KOPT-K1 (cell line): ENCODE results near the gene PRSS57.
"Not testable (repeated sequence)": the region's sequence is repeated elsewhere in the genome, so short reads cannot be mapped to it uniquely, and the experiment has no call there.

ENCODE experiments used
- H3K27ac ChIP-seq: fragments of 200-600 bp; sonication (generic); 2 replicates; pipeline ENCODE4 v1.5.1; 2016; ENCODE audit warnings: antibody characterized with exemption, mild to moderate bottlenecking, low read depth, low read length; ENCODE audit not compliant: poor library complexity, severe bottlenecking
- H3K36me3 ChIP-seq: fragments of 200-600 bp; sonication (generic); 2 replicates; pipeline ENCODE4 v1.5.1; 2017; ENCODE audit warnings: antibody characterized with exemption, mild to moderate bottlenecking, low read length, moderate library complexity; ENCODE audit not compliant: insufficient read depth
- H3K9me3 ChIP-seq: fragments of 200-600 bp; sonication (generic); 2 replicates; pipeline ENCODE4 v1.5.1; 2017; ENCODE audit warnings: antibody characterized with exemption, low read length, mild to moderate bottlenecking; ENCODE audit not compliant: insufficient read depth, poor library complexity, severe bottlenecking

Gene PRSS57

DNA sequence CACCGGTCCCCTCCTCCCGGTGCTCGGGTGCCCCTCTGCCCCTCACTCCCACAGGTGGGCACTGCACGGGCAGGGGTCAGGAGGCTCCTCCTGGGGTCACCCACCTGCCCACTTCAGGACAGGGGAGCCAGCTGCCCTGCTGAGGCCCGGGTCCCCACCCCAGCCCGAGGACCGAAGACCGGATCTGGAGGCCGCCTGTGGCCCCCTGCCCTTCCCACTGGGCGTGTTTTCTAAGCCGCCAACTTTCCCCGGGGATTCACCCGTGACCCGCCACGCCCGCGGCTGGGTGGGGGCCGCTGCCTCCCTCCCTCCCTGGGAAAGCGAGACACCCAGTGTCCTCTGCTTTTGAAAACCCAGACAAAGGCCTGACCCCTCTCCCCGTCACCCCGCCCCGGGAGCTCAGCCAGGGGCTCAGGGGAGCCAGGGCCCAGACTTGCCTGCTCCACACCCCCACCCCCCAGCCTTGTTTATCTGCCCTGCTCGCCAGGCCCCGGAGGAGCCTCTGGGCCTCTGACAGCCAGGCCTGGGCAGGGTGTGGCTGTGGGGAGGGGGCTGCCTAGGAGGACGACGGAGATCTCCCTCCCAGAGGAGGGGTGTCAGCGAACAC lies 14.8 kb upstream of the PRSS57 start:
- H3K27ac ChIP-seq, result no peak overlapping the region
- no peaks in the 10 kb centered on the region for H3K36me3 ChIP-seq
- H3K9me3 ChIP-seq, result peaks cover 9% of the 10 kb centered on the region

DNA sequence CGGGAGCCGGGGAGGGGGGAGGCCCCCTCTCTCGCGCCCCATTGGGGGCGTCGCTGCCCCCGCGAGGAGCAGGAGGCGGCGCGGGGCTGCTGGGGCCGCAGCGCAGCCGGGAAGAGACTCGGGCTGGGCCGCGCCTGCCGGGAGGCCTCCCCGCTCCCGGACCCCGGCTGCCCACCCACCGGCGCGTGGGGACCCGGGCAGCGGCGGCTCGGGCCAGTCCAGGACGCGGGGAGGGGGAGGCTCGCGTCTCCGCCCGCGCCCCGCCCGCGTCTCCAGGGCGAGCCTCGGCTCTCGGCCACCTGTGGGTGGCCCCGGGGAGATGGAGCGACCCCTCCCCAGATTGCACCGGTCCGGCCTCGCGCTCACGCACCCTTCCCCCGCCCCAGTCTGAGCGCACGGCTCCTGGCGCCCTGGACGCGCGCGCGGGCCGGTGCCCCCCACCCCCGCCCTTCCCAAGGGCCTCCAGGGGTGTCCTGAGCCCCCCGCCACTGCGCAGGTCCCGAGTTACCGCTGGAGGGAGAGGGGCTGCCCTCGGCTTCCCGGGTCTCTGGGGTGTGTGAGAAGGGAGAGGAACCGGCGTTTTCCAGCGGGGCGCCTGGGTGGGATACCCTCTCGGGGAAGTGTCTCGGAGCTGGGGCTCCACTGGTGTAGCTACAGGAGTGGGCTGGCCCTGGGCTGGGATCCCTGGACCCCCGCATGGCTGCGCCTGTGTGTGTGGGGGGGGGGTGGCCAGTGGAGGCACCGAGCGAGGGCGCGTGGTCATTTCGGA lies 14.1 kb upstream of the PRSS57 start:
- Histone ChIP-seq H3K27ac (no peak overlapping the region), H3K9me3 (peaks cover 8% of the 10 kb centered on the region), H3K36me3 (no peaks in the 10 kb centered on the region)

DNA sequence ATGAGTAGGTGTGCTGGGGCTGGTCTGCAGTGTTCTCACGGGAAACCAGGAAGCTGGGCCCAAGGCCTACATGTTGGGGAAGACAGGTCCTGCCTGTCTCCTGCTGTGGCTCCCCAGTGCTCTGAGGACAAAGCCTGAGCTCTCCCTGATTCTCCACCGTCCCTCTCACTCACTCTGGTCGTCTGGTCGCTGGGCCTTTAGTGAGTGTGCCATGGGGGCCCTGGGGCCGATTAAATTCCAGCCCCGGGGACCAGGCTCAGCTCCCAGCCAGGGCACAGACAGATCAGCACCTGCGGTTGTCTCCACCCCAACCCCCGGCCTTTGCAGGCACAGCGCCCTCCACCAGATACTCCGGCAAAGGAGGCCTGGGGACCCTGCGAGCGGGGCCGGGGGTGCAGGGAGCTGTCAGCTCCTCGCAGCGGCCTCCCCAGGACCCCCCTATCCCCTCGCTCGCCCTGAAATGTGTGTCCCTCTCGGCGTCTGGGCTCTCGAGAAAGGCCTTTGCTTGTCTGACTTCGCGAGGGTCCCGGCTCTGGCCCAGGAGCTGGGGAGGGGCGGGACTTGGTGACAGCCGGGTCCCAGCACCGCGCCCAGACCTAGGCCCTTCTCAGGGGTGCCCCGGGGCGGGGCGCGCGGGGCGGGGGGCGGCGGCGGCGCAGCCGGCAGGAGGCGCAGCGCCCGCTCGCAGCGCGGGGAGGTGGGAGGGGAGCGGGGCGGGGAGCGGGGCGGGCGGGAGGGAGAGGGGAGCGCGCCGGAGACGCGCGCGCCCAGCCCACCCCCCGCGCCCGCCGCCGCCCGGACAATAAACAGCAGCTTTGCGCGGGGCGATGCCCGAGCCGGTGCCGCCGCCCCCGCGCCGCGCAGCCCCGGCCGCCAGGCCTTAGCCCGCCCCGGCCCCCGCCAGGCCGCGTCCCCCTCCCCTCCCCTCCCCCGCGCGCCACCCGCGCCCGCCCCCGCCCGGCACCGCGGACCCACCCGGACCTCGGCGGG lies 13.2 kb upstream of the PRSS57 start, which contains the start of gene PALM:
TSS of gene PALM (plus strand) at position 782 of the 990 bp plus-strand sequence. CDS start 212 bp downstream, outside the sequence.
- Histone ChIP-seq H3K9me3 (peaks cover 8% of the 10 kb centered on the region), H3K36me3 (no peaks in the 10 kb centered on the region), H3K27ac (no peak within 1 kb of the TSS)

DNA sequence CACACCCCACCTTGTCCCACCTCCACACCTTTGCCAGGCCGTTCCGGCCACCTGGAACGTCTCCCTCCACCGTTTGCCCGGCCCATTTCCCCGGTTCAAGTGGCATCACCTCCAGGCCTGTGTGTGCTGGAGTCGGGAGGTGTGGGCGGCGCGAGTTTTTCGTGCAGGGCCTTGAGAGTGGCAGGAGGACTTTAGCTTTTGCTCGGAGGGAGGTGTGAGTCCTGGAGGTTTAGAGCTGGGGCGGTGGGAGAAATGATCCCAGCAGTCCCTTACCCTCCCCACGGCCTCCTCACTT lies 9.1 kb upstream of the PRSS57 start:
- Histone ChIP-seq H3K9me3 (peaks cover 8% of the 10 kb centered on the region), H3K27ac (no peak overlapping the region), H3K36me3 (no peaks in the 10 kb centered on the region)

DNA sequence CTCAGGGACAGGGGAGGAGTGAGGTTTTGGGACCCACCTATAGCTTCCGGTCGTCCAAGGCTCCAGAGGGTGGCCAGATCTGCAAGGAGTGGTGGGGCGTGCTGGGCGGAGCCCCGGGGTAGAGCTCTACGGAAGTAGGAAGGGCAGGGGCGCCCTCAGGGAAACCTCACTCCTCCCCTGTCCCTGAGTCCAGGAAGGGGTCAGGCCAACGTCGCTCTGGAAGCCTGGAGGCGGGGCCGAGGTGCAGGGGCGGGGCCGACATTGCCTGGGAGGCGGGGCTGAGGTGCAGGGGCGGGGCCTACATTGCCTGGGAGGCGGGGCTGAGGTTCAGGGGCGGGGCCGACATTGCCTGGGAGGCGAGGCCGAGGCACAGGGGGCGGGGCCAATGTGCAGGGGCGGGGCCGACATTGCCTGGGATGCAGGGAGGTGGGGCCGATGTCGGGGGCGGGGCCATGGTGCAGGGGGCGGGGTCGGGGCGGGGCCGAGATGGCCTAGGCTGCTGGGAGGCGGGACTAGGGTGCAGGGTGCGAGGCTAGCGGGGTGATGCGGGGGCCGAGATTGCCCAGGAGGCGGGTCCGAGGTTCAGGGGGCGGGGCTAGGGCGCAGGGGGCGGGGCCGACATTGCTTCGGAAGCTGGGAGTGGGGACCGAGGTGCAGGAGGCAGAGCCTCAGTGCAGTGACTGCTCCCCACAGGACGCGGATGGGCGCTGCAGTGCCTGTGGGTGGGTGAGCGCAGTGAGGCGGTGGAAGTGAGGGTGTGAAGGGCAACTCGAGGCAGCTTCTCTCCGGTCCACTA lies 8.6 kb upstream of the PRSS57 start:
- H3K36me3 ChIP-seq, result no peaks in the 10 kb centered on the region
- peaks cover 8% of the 10 kb centered on the region for H3K9me3 ChIP-seq
- H3K27ac ChIP-seq, result no peak overlapping the region

DNA sequence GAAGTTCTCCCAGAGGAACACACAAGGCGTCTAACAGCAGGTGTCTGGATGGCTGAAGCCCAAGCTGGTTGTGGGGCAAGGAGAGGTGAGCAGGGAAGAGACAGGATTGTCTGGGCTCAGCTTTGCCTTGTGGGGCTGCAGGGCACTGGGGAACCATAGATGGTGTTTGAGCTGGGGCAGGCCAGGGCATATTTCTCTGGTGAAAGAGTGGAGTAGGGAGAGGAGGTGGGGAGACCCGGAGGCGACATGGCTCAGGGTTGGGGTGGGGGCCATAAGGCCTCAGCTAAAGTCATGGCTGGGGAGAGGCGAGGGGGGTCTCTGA lies 8.0 kb upstream of the PRSS57 start:
- Histone ChIP-seq H3K27ac (no peak overlapping the region), H3K36me3 (no peaks in the 10 kb centered on the region), H3K9me3 (peaks cover 8% of the 10 kb centered on the region)

DNA sequence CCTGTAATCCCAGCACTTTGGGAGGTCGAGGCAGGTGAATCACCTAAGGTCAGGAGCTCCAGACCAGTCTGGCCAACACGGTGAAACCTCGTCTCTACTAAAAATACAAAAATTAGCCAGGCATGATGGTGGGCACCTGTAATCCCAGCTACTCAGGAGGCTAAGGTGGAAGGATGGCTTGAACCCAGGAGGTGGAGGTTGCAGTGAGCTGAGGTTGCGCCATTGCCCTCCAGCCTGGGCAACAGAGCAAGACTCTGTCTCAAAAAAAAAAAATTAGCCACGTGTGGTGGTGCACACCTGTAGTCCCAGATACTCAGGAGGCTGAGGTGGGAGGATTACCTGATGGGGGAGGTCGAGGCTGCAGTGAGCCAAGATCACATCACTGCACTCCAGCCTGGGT lies 7.6 kb upstream of the PRSS57 start:
- not testable (repeated sequence) for H3K27ac ChIP-seq, H3K36me3 ChIP-seq, H3K9me3 ChIP-seq

DNA sequence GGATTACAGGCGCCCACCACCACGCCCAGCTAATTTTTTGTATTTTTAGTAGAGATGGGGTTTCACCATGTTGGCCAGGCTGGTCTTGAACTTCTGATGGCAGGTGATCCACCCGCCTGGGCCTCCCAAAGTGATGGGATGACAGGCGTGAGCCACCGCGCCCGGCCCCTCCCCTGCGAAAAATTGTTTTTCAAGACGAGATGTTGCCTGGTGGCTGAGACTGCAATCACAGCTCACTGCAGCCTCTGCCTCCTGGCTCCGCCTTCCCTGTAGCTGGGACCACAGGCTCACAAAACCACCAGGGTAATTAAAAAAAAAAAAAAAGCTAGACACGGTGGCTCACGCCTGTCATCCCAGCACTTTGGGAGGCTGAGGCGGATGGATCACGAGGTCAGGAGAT lies 4.6 kb upstream of the PRSS57 start:
- H3K27ac ChIP-seq, H3K36me3 ChIP-seq, H3K9me3 ChIP-seq: not testable (repeated sequence)

DNA sequence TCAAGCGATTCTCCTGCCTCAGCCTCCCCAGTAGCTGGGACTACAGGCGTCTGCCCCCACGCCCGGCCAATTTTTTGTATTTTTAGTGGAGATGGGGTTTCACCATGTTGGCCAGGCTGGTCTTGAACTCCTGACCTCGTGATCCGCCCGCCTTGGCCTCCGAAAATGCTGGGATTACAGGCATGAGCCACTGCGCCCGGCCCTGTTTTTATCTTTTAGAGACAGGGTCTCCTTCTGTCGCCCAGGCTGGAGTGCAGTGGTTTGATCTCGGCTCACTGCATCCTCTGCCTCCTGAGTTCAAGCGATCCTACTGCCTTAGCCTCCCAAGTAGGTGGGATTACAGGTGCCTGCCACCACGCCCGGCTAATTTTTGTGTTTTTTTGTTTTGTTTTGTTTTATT lies 3.3 kb upstream of the PRSS57 start:
- H3K27ac ChIP-seq, result not testable (repeated sequence)

DNA sequence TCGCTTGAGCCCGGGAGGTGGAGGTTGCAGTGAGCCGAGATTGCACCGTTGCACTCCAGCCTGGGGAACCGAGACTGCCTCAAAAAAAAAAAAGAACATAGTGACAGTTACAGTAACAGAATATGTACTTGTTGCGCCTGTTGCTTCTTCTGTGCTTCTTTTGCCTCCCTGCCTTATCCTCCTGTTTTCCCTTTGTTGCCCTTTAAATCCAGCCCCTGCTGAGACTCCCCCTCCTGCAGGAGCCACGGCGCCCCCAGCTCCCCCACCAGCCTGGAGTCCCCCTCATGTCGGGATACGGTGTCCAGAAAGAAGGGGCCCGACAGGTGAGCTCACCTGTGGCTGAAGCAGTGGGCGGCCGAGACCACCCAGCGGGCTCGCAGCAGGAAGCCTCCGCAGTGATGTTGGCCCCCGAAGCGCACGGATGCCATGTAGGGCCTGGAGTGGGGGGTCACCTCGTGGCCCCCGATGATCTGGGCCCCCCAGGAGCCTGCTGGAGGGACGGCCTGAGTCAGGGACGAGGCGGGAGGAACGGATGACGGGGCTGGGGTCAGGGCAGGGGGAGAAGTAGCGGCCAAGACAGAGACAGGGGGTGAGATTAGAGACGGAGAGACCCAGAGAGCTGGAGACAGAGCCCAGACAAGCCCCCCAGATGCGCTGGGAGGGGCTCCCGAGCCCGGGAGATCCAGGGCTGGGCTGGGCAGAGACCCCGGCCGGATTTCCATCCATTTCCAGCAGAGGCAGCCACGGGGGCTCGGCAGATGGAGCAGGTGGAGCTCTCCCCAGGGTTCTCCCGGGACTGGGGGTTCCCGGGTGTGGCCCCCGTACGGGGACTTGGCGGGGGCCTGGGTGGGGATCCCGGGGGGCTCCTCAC lies 536 bp downstream of the PRSS57 start:
- Histone ChIP-seq H3K36me3 (no peaks in the 10 kb centered on the region), H3K9me3 (no peaks in the 10 kb centered on the region), H3K27ac (peak overlapping the region; percentile 68)

More for the DNA sequence above, 3.3 kb upstream of the PRSS57 start:
- H3K9me3 ChIP-seq, H3K36me3 ChIP-seq: not testable (repeated sequence)

DNA sequence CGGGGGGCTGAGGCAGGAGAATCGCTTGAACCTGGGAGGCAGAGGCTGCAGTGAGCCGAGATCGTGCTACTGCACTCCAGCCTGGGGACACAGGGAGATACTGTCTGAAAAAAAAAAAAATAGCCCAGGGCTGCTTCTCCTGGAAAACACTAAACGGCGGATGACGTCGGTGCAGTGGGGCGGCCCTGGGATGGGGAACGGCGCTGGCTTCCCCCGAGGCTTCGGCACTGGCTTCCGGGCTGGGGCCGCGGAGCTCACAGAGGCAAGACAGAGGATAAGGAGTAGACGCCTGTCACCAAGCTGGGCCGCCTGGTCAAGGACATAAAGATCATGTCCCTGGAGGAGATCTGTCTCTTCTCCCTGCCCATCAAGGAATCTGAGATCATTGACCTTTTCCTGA lies 5.0 kb downstream of the PRSS57 start:
- no peaks in the 10 kb centered on the region for H3K9me3 ChIP-seq
- no peaks in the 10 kb centered on the region for H3K36me3 ChIP-seq
- H3K27ac ChIP-seq, result no peak overlapping the region

DNA sequence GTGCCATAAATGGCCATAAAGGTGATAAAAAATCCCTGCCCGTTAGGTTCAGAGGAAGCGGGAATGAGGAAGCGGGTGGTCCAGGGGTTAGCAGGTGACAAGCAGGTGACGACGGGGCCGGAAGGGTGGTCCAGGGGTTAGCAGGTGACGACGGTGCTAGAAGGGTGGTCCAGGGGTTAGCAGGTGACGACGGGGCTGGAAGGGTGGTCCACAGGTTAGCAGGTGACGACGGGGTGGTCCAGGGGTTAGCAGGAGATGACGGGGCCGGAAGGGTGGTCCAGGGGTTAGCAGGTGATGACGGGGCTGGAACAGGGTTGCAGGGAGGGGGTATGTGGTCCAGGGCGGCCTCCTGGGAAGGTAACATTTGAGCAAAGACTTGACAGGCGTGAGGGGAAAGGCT lies 6.3 kb downstream of the PRSS57 start:
- Histone ChIP-seq H3K9me3 (no peaks in the 10 kb centered on the region), H3K36me3 (no peaks in the 10 kb centered on the region), H3K27ac (no peak overlapping the region)

DNA sequence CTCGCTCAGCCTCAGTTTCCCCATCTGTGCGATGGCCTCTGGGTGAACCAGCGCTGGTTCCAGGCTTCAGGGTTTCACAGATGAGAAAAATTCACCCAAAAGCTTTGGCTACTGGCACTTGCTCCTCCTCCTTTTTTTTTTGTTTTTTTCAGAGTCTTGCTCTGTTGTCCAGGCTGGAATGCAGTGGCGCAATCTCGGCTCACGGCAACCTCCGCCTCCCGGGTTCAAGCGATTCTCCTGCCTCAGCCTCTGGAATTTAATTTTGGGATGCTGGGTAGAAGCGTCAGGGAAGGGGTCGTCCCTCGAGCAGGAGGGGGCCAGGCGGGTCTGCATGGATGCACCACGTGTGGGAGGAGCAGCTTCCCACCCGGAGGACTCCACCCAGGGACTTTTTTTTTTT lies 7.0 kb downstream of the PRSS57 start:
- H3K27ac ChIP-seq, result no peak overlapping the region
- no peaks in the 10 kb centered on the region for H3K9me3 ChIP-seq
- no peaks in the 10 kb centered on the region for H3K36me3 ChIP-seq

DNA sequence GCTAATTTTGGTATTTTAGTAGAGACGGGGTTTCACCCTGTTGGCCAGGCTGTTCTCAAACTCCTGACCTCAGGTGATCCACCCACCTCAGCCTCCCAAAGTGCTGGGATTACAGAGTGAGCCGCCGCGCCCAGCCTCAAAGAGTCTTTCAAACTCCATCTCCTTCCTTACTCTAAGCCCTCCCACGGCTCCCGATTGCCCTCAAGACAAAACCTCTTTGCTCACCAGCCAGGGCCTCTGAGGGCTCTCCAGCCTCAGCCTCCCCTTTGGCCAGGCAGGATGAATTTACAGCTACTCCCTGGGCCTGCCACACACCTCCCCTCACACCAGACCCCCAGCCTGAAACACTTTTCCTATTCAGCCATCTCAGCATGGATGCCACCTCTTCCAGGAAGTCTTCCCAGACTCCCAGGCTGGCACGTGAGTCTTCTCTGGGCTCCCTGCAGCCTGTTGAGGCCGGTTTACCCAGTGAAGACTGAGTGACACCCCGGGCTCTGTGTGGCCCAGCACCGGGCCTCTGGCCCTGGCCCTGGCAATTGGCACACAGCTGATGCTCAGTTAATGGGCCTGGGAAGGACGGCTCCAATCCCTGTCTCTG lies 7.6 kb downstream of the PRSS57 start:
- H3K27ac ChIP-seq, result no peak overlapping the region

More for the DNA sequence above, 7.6 kb downstream of the PRSS57 start:
- Histone ChIP-seq H3K9me3 (no peaks in the 10 kb centered on the region), H3K36me3 (no peaks in the 10 kb centered on the region)
